Measurements from ENCODE around the gene ALDH5A1. TPM values are rescaled to one million over a fixed set of nuclear protein-coding genes. Genes with fewer than 3 reads are reported as not detected.

ALDH5A1 gene
- total RNA-seq, 4 donors from 2014 or later, result 4.1 to 12.1 (median 7.9) TPM

GRCh38 chr6:24448828-24449525 lies 45.8 kb upstream of the ALDH5A1 start:
- in situ Hi-C loops (cut with MboI; ENCODE audit: low pct_ligation_motif_present in 1 of 4, low pct_unique_long_range_greater_than_20kb in 1 of 4, low sequenced_read_pairs in 3 of 4) (loop anchor here in 1 of 4 donors (25.0 kb wide), 1 partner anchor 238 kb away; no protein-coding TSS in a partner anchor), intact Hi-C loops (cut with DNase I; ENCODE audit: low total_unique reads) (no loop called here)
- H3K4me1 ChIP-seq, result no peaks in the 10 kb centered on the region
- no peaks in the 10 kb centered on the region for H3K36me3 ChIP-seq
- H3K9me3 ChIP-seq, result no peaks in the 10 kb centered on the region
- no peak overlapping the region for H3K27ac ChIP-seq
- H3K4me3 ChIP-seq, result no peak overlapping the region
- no peaks in the 10 kb centered on the region for H3K27me3 ChIP-seq
- DNase-seq, result no peak
- TF ChIP-seq POLR2AphosphoS5 (IDR thresholded peaks at IDR 0.05), result no peak
- TF ChIP-seq CTCF (IDR thresholded peaks at IDR 0.05), result no peak
- TF ChIP-seq POLR2A (IDR thresholded peaks at IDR 0.05), result no peak
- TF ChIP-seq EP300 (IDR thresholded peaks at IDR 0.05; ENCODE audit: low read depth), result no peak
- 60 to 71% methylated on average over 4 to 9 of the region's 9 CpGs for WGBS, 2 donors (ENCODE audit: low coverage in 1 of 2)

- no peak for DNase-seq
- Histone ChIP-seq H3K9me3 (no peaks in the 10 kb centered on the region), H3K4me1 (no peaks in the 10 kb centered on the region), H3K27ac (no peak overlapping the region), H3K4me3 (no peak overlapping the region), H3K36me3 (no peaks in the 10 kb centered on the region), H3K27me3 (no peaks in the 10 kb centered on the region)
- intact Hi-C loops (cut with DNase I; ENCODE audit: low total_unique reads) (no loop called here), in situ Hi-C loops (cut with MboI; ENCODE audit: low pct_ligation_motif_present in 1 of 4, low pct_unique_long_range_greater_than_20kb in 1 of 4, low sequenced_read_pairs in 3 of 4) (no loop called here)
- 62 to 69% methylated on average over 5 to 13 of the region's 13 CpGs for WGBS, 2 donors (ENCODE audit: low coverage in 1 of 2)
- TF ChIP-seq EP300 (IDR thresholded peaks at IDR 0.05; ENCODE audit: low read depth), result no peak
- no peak for TF ChIP-seq CTCF (IDR thresholded peaks at IDR 0.05)
- TF ChIP-seq POLR2A (IDR thresholded peaks at IDR 0.05), result no peak
- no peak for TF ChIP-seq POLR2AphosphoS5 (IDR thresholded peaks at IDR 0.05)
Observed at GRCh38 chr6:24451581-24452388, 43.0 kb upstream of the ALDH5A1 start.

- H3K36me3 ChIP-seq, result no peaks in the 10 kb centered on the region
- no peak overlapping the region for H3K27ac ChIP-seq
- intact Hi-C loops (cut with DNase I; ENCODE audit: low total_unique reads) (no loop called here), in situ Hi-C loops (cut with MboI; ENCODE audit: low pct_ligation_motif_present in 1 of 4, low pct_unique_long_range_greater_than_20kb in 1 of 4, low sequenced_read_pairs in 3 of 4) (no loop called here)
- no peaks in the 10 kb centered on the region for H3K9me3 ChIP-seq
- TF ChIP-seq POLR2AphosphoS5 (IDR thresholded peaks at IDR 0.05) (no peak), POLR2A (IDR thresholded peaks at IDR 0.05) (no peak), EP300 (IDR thresholded peaks at IDR 0.05; ENCODE audit: low read depth) (no peak), CTCF (IDR thresholded peaks at IDR 0.05) (no peak)
- WGBS, 2 donors (ENCODE audit: low coverage in 1 of 2), result 96% methylated on average over 10 of the region's 10 CpGs; no CpG with 5 or more reads in 1 of the 2 donors
- H3K27me3 ChIP-seq, result no peaks in the 10 kb centered on the region
- H3K4me1 ChIP-seq, result no peaks in the 10 kb centered on the region
- no peak for DNase-seq
- no peak overlapping the region for H3K4me3 ChIP-seq
Observed at GRCh38 chr6:24453921-24454320, 40.8 kb upstream of the ALDH5A1 start.

- Histone ChIP-seq H3K4me1 (no peaks in the 10 kb centered on the region), H3K4me3 (no peak overlapping the region), H3K27ac (no peak overlapping the region), H3K9me3 (no peaks in the 10 kb centered on the region), H3K36me3 (no peaks in the 10 kb centered on the region), H3K27me3 (no peaks in the 10 kb centered on the region)
- intact Hi-C loops (cut with DNase I; ENCODE audit: low total_unique reads) (no loop called here), in situ Hi-C loops (cut with MboI; ENCODE audit: low pct_ligation_motif_present in 1 of 4, low pct_unique_long_range_greater_than_20kb in 1 of 4, low sequenced_read_pairs in 3 of 4) (no loop called here)
- WGBS, 2 donors (ENCODE audit: low coverage in 1 of 2), result 80 to 91% methylated on average over 1 to 5 of the region's 5 CpGs
- no peak for DNase-seq
- TF ChIP-seq EP300 (IDR thresholded peaks at IDR 0.05; ENCODE audit: low read depth), result no peak
- TF ChIP-seq CTCF (IDR thresholded peaks at IDR 0.05), result no peak
- no peak for TF ChIP-seq POLR2A (IDR thresholded peaks at IDR 0.05)
- no peak for TF ChIP-seq POLR2AphosphoS5 (IDR thresholded peaks at IDR 0.05)
Observed at GRCh38 chr6:24454452-24454851, 40.3 kb upstream of the ALDH5A1 start.

Data from transverse colon (tissue), 4 donors.